DOHH2 (cell line): ENCODE measurements around the gene BHLHE40.

Experiments used
- H3F3A ChIP-seq: fragments of 200-600 bp; sonication (generic), shearing (Covaris generic); 2 replicates; pipeline ENCODE4 v1.6.0; 2016; ENCODE audit warnings: antibody characterized with exemption, mild to moderate bottlenecking; ENCODE audit not compliant: control insufficient read depth, insufficient read depth
- H3K27ac ChIP-seq: fragments of 200-600 bp; sonication (generic); 2 replicates; pipeline ENCODE4 v1.5.1; 2014; ENCODE audit warnings: low read depth, mild to moderate bottlenecking, low read length, moderate library complexity
- H3K27me3 ChIP-seq: fragments of 200-600 bp; sonication (generic); 2 replicates; pipeline ENCODE4 v1.6.1; 2014; ENCODE audit warnings: mild to moderate bottlenecking, low read length, mixed read lengths; ENCODE audit not compliant: control insufficient read depth
- H3K36me3 ChIP-seq: fragments of 200-600 bp; sonication (generic); 2 replicates; pipeline ENCODE4 v1.6.1; 2014; ENCODE audit warnings: mild to moderate bottlenecking, low read length, moderate library complexity, mixed read lengths; ENCODE audit not compliant: control insufficient read depth
- H3K4me1 ChIP-seq: fragments of 200-600 bp; sonication (generic); 2 replicates; pipeline ENCODE4 v1.6.1; 2014; ENCODE audit warnings: mild to moderate bottlenecking, low read length, mixed read lengths; ENCODE audit not compliant: control insufficient read depth
- H3K4me2 ChIP-seq: fragments of 200-600 bp; sonication (generic); 2 replicates; pipeline ENCODE4 v1.6.0; 2014; ENCODE audit warnings: mild to moderate bottlenecking, low read length, moderate library complexity
- H3K4me3 ChIP-seq: fragments of 200-600 bp; sonication (generic); 2 replicates; pipeline ENCODE4 v1.5.1; 2014; ENCODE audit warnings: mild to moderate bottlenecking, low read length, mixed read lengths
- H3K79me2 ChIP-seq: fragments of 200-600 bp; sonication (generic); 2 replicates; pipeline ENCODE4 v1.6.1; 2014; ENCODE audit warnings: mild to moderate bottlenecking, low read length, mixed read lengths; ENCODE audit not compliant: control insufficient read depth
- H3K9me2 ChIP-seq: fragments of 200-600 bp; sonication (generic); replicated peaks from 2 replicates; pipeline ENCODE4 v1.6.1; 2014; ENCODE audit warnings: mild to moderate bottlenecking, low read length, mixed read lengths; ENCODE audit not compliant: control insufficient read depth
- H3K9me3 ChIP-seq: fragments of 200-600 bp; sonication (generic); 2 replicates; pipeline ENCODE4 v1.6.1; 2014; ENCODE audit warnings: antibody characterized with exemption, low read length, mixed read lengths; ENCODE audit not compliant: control insufficient read depth, insufficient read depth
- H4K20me1 ChIP-seq: fragments of 200-600 bp; sonication (generic); 2 replicates; pipeline ENCODE4 v1.6.0; 2014; ENCODE audit warnings: low read depth, mild to moderate bottlenecking, antibody characterized with exemption, low read length, moderate library complexity; ENCODE audit not compliant: control insufficient read depth, insufficient read depth
- CTCF ChIP-seq: fragments of 200-600 bp; sonication (generic); IDR thresholded peaks from one replicate; pipeline ENCODE4 v1.5.1; 2014; ENCODE audit warnings: antibody characterized with exemption, mild to moderate bottlenecking, low read depth, low read length; ENCODE audit not compliant: poor library complexity, severe bottlenecking
- EZH2phosphoT487 ChIP-seq: fragments of 200-600 bp; sonication (generic); IDR thresholded peaks from 2 replicates; pipeline ENCODE4 v1.6.1; 2017; ENCODE audit warnings: borderline replicate concordance, mild to moderate bottlenecking, antibody characterized with exemption, low read length, moderate library complexity, mixed read lengths

Gene BHLHE40

DNA sequence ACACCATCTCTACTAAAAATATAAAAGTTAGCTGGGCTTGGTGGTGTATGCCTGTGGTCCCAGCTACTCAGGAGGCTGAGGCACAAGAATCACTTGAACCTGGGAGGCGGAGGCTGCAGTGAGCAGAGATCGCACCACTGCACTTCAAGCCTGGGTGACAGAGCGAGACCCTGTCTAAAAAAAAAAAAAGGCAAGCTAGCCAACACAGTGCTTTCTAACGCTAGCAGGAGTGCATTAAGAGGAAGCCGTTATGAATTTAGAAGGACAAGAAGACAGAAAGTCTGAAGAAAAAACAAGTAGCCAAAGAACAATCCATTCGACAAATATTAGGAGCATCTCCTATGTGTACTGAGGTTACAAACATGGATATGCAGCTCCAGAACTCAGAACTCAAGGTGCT, 28.6 kb downstream of the BHLHE40 start:
- Histone ChIP-seq H3K79me2 (no peaks in the 10 kb centered on the region), H3K9me2 (no peaks in the 10 kb centered on the region), H3K27ac (no peak overlapping the region), H3K36me3 (no peaks in the 10 kb centered on the region), H4K20me1 (peaks cover 9% of the 10 kb centered on the region; the same call in 1 of the 2 replicates), H3K4me2 (peak overlapping the region; percentile 11; the same call in 1 of the 2 replicates), H3K4me3 (no peak overlapping the region), H3K27me3 (peaks cover 45% of the 10 kb centered on the region), H3K4me1 (peaks cover 48% of the 10 kb centered on the region), H3K9me3 (no peaks in the 10 kb centered on the region), H3F3A (0 out of 2 replicates have a peak, but pooled peaks cover 4% of the 10 kb centered on the region)
- TF ChIP-seq CTCF: no peak
- TF ChIP-seq EZH2phosphoT487: no peak

DNA sequence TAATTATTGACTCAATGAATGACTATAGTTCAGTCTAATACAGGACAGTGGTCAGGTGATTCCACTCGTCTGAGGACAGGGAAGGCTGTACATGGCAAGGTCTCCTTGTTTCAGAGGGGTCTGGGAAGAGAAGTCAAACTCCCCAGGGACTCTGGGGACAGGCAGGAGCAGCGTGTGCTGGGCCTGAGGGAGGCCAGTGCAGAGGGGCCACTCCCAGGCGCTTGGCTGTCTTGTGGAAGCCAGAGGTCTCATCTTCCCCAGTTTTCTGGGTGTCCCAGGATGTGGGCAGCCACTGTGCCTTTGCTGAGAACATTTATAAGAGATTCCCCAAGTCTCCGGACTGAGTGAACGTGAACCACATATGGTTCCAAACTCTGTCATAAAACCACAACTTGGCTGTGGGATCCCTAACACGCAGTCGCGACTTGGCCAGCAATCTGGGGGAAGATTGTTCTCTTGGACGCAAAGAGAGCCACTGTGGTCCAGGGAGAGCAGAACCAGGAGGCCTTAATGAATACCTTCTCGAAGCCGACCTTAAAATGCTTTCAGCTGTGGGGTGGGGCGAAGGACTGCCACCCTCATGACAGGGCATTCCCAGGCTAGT, 30.4 kb downstream of the BHLHE40 start:
- H3K9me3 ChIP-seq: no peaks in the 10 kb centered on the region
- peaks cover 55% of the 10 kb centered on the region for H3K4me1 ChIP-seq
- no peaks in the 10 kb centered on the region for H3K79me2 ChIP-seq
- H3K4me2 ChIP-seq: no peak overlapping the region
- TF ChIP-seq CTCF (no peak), EZH2phosphoT487 (no peak)
- H3K36me3 ChIP-seq: no peaks in the 10 kb centered on the region
- no peak overlapping the region for H3K4me3 ChIP-seq
- no peak overlapping the region for H3K27ac ChIP-seq
- peaks cover 60% of the 10 kb centered on the region for H3K27me3 ChIP-seq
- 0 out of 2 replicates have a peak, but pooled peaks cover 4% of the 10 kb centered on the region for H3F3A ChIP-seq
- peaks cover 9% of the 10 kb centered on the region; the same call in 1 of the 2 replicates for H4K20me1 ChIP-seq
- no peaks in the 10 kb centered on the region for H3K9me2 ChIP-seq

GRCh38 chr3:5010140-5010539, 30.9 kb downstream of the BHLHE40 start:
- H3K36me3 ChIP-seq: no peaks in the 10 kb centered on the region
- H3K9me3 ChIP-seq: no peaks in the 10 kb centered on the region
- peaks cover 9% of the 10 kb centered on the region; the same call in 1 of the 2 replicates for H4K20me1 ChIP-seq
- no peak overlapping the region for H3K4me3 ChIP-seq
- TF ChIP-seq CTCF (no peak), EZH2phosphoT487 (no peak)
- peaks cover 59% of the 10 kb centered on the region for H3K27me3 ChIP-seq
- peaks cover 55% of the 10 kb centered on the region for H3K4me1 ChIP-seq
- no peaks in the 10 kb centered on the region for H3K9me2 ChIP-seq
- no peak overlapping the region for H3K4me2 ChIP-seq
- H3K79me2 ChIP-seq: no peaks in the 10 kb centered on the region
- H3F3A ChIP-seq: 0 out of 2 replicates have a peak, but pooled peaks cover 4% of the 10 kb centered on the region
- no peak overlapping the region for H3K27ac ChIP-seq
